Spleen (tissue), 7 donors: Measurements from ENCODE around the gene AP2M1.

Experiments
- CTCF ChIP-seq, 11 experiments: fragments of 200-600 bp in 7 of 11; fragments of 450-650 bp in 4 of 11; sonication (generic) in 4 of 11; IDR thresholded peaks in 8 of 11; conservative IDR thresholded peaks in 3 of 11; 1 replicate in 7 of 11; 2 replicates in 4 of 11; pipeline versions ENCODE4 v1.4.0 to v1.8.0; 2016 to 2021; ENCODE audit warnings: antibody characterized with exemption in 11 of 11, inconsistent platforms in 4 of 11, mild to moderate bottlenecking in 1 of 11
- POLR2A ChIP-seq, 3 donors: fragments of 450-650 bp; IDR thresholded peaks; one replicate each; pipeline ENCODE4 v1.5.1; 2017; ENCODE audit warnings: antibody characterized with exemption in 3 of 3, mild to moderate bottlenecking in 1 of 3
- donor health status: DM: no; HTN: no; CAD: no; lungs with moderate emphysema.
- donor health status: DM: no; HTN: no; CAD: no.
- donor health status: DM: no; HTN: no; CAD: no.

GRCh38 chr3:184143327-184143726 is 31.3 kb upstream of the AP2M1 start:
- TF ChIP-seq POLR2A (IDR thresholded peaks at IDR 0.05) (no peak), CTCF (IDR thresholded peaks at IDR 0.05 in 8 of 11, conservative IDR thresholded peaks at IDR 0.05 in 3 of 11) (no peak)
